SH-SY5Y (cell line): ENCODE data around the gene ARPC1A.

Source experiments
- GATA2 ChIP-seq: IDR thresholded peaks from 2 replicates; pipeline ENCODE4 v1.6.1; 2011; ENCODE audit warnings: mild to moderate bottlenecking, low read depth, low read length
- GATA3 ChIP-seq: IDR thresholded peaks from 2 replicates; pipeline ENCODE4 v1.6.1; 2011; ENCODE audit warnings: low read depth, mild to moderate bottlenecking, low read length, moderate library complexity

GRCh38 chr7:99287779-99288534, 37.7 kb upstream of the ARPC1A start:
- no peak for TF ChIP-seq GATA2
- TF ChIP-seq GATA3: no peak
